ENCODE results near the gene ZCCHC7.

ZCCHC7 gene

DNA sequence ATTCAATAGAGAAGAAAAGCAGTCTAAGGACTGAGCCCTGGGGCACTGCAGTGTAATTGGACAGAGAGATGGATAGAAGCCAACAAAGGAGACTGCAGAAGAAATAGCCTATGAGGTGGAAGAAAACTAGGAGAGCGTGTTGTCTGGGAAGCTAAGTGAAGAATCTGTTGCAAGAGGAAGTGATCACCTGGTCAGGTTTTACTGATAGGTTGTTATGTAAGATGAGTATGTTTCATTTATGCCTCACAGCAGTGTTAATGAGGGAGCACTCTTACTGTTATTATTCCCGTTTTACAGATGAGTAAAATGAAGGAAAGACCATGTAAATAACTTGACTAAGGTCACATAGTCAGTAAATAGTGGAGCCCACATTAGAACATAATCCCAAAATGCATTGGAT is 222.1 kb downstream of the ZCCHC7 start:
- TF ChIP-seq REST (IDR thresholded peaks at IDR 0.05; ENCODE audit: insufficient read depth in 1 of 2, low read depth in 2 of 2, low read length in 2 of 2), result no peak
- no peak for TF ChIP-seq FOXP2 (optimal IDR thresholded peaks at IDR 0.05; ENCODE audit: borderline replicate concordance, extremely low read depth, extremely low read length, insufficient read depth)
- no peak for TF ChIP-seq POLR2AphosphoS5 (IDR thresholded peaks at IDR 0.05; ENCODE audit: low read depth, low read length)
- no peak for TF ChIP-seq TAF1 (IDR thresholded peaks at IDR 0.05; ENCODE audit: borderline replicate concordance, insufficient read depth, low read length)
- TF ChIP-seq SIN3A (IDR thresholded peaks at IDR 0.05; ENCODE audit: borderline replicate concordance, insufficient read depth, low read length), result no peak

GRCh38 chr9:37342895-37343294 is 222.5 kb downstream of the ZCCHC7 start:
- TF ChIP-seq POLR2AphosphoS5 (IDR thresholded peaks at IDR 0.05; ENCODE audit: low read depth, low read length) (no peak), SIN3A (IDR thresholded peaks at IDR 0.05; ENCODE audit: borderline replicate concordance, insufficient read depth, low read length) (no peak), FOXP2 (optimal IDR thresholded peaks at IDR 0.05; ENCODE audit: borderline replicate concordance, extremely low read depth, extremely low read length, insufficient read depth) (no peak), REST (IDR thresholded peaks at IDR 0.05; ENCODE audit: insufficient read depth in 1 of 2, low read depth in 2 of 2, low read length in 2 of 2) (no peak), TAF1 (IDR thresholded peaks at IDR 0.05; ENCODE audit: borderline replicate concordance, insufficient read depth, low read length) (no peak)

GRCh38 chr9:37343724-37344123 is 223.3 kb downstream of the ZCCHC7 start:
- TF ChIP-seq SIN3A (IDR thresholded peaks at IDR 0.05; ENCODE audit: borderline replicate concordance, insufficient read depth, low read length) (no peak), FOXP2 (optimal IDR thresholded peaks at IDR 0.05; ENCODE audit: borderline replicate concordance, extremely low read depth, extremely low read length, insufficient read depth) (no peak), TAF1 (IDR thresholded peaks at IDR 0.05; ENCODE audit: borderline replicate concordance, insufficient read depth, low read length) (no peak), REST (IDR thresholded peaks at IDR 0.05; ENCODE audit: insufficient read depth in 1 of 2, low read depth in 2 of 2, low read length in 2 of 2) (no peak), POLR2AphosphoS5 (IDR thresholded peaks at IDR 0.05; ENCODE audit: low read depth, low read length) (no peak)

GRCh38 chr9:37345038-37345437 is 224.7 kb downstream of the ZCCHC7 start:
- TF ChIP-seq SIN3A (IDR thresholded peaks at IDR 0.05; ENCODE audit: borderline replicate concordance, insufficient read depth, low read length), result no peak
- no peak for TF ChIP-seq TAF1 (IDR thresholded peaks at IDR 0.05; ENCODE audit: borderline replicate concordance, insufficient read depth, low read length)
- TF ChIP-seq FOXP2 (optimal IDR thresholded peaks at IDR 0.05; ENCODE audit: borderline replicate concordance, extremely low read depth, extremely low read length, insufficient read depth), result no peak
- no peak for TF ChIP-seq REST (IDR thresholded peaks at IDR 0.05; ENCODE audit: insufficient read depth in 1 of 2, low read depth in 2 of 2, low read length in 2 of 2)
- TF ChIP-seq POLR2AphosphoS5 (IDR thresholded peaks at IDR 0.05; ENCODE audit: low read depth, low read length), result no peak

DNA sequence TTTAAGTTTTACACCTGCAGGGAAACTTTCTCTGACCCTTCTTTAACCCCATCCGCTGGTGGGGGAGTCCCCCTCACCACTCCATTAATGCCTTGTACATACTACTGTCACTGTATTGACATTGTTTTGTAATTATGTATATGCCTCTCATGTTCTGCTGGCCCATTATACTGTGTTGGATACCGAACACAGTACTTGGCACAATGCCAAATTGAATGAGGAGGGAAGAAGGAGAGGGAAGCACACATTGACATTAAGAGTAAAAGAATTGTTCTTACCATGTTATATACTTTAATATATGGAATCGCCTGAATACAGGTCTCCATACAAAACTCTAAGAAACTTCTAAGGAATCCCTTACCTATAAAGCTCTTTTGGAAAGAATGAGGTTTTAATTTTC is 228.5 kb downstream of the ZCCHC7 start:
- TF ChIP-seq FOXP2 (optimal IDR thresholded peaks at IDR 0.05; ENCODE audit: borderline replicate concordance, extremely low read depth, extremely low read length, insufficient read depth) (no peak), TAF1 (IDR thresholded peaks at IDR 0.05; ENCODE audit: borderline replicate concordance, insufficient read depth, low read length) (no peak), SIN3A (IDR thresholded peaks at IDR 0.05; ENCODE audit: borderline replicate concordance, insufficient read depth, low read length) (no peak), POLR2AphosphoS5 (IDR thresholded peaks at IDR 0.05; ENCODE audit: low read depth, low read length) (no peak)

All from PFSK-1 (cell line).